ENCODE measurements around the gene LNPEP. TPM values are rescaled to one million over a fixed set of nuclear protein-coding genes. Genes with fewer than 3 reads are reported as not detected.

The LNPEP gene
- total RNA-seq, 6 experiments from 2014 or later: 20.2 to 23.9 (median 22.6) TPM

- TF ChIP-seq, protein P1, sequence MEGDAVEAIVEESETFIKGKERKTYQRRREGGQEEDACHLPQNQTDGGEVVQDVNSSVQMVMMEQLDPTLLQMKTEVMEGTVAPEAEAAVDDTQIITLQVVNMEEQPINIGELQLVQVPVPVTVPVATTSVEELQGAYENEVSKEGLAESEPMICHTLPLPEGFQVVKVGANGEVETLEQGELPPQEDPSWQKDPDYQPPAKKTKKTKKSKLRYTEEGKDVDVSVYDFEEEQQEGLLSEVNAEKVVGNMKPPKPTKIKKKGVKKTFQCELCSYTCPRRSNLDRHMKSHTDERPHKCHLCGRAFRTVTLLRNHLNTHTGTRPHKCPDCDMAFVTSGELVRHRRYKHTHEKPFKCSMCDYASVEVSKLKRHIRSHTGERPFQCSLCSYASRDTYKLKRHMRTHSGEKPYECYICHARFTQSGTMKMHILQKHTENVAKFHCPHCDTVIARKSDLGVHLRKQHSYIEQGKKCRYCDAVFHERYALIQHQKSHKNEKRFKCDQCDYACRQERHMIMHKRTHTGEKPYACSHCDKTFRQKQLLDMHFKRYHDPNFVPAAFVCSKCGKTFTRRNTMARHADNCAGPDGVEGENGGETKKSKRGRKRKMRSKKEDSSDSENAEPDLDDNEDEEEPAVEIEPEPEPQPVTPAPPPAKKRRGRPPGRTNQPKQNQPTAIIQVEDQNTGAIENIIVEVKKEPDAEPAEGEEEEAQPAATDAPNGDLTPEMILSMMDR (IDR thresholded peaks at IDR 0.05): no peak
- Mint-ChIP-seq H3K36me3 (ENCODE audit: low read depth) (0 out of 2 replicates have a peak, but pooled peaks cover 6% of the 10 kb centered on the region), H3K27ac (no peak overlapping the region), H3K4me1 (ENCODE audit: low read depth) (peaks cover 6% of the 10 kb centered on the region; the same call in 1 of the 2 replicates), H3K9me3 (peaks cover 11% of the 10 kb centered on the region), H3K27me3 (ENCODE audit: insufficient read depth) (peaks cover 32% of the 10 kb centered on the region), H3K4me3 (no peak overlapping the region)
- no peak for DNase-seq
Observed at GRCh38 chr5:97085459-97086181, 149.7 kb downstream of the LNPEP start.

Other genes with a start within 250 kb of the LNPEP start
- 10 to 100 TPM; 16.6 to 41.9 (median 36.6) TPM for gene ERAP1, start 128.1 kb upstream of the LNPEP start, total RNA-seq (2021; fragmentation: NEBNext Ultra II Directional; extraction: Animal tissue kit (Norgen Biotek cat#: 25700))
- 1 to 10 TPM in 5 of 6 experiments, under 1 TPM in 1; 0.97 to 2.6 (median 1.5) TPM for gene ERAP2, start 59.6 kb upstream of the LNPEP start, total RNA-seq (2021; fragmentation: NEBNext Ultra II Directional; extraction: Animal tissue kit (Norgen Biotek cat#: 25700))
- gene LIX1, start 206.5 kb downstream of the LNPEP start, total RNA-seq (2021; fragmentation: NEBNext Ultra II Directional; extraction: Animal tissue kit (Norgen Biotek cat#: 25700)): not detected
- 10 to 100 TPM; 37.4 to 48.7 (median 42.0) TPM for gene RIOK2, start 247.2 kb downstream of the LNPEP start, total RNA-seq (2021; fragmentation: NEBNext Ultra II Directional; extraction: Animal tissue kit (Norgen Biotek cat#: 25700))

Data from HFFc6 (cell line).